GM19351 (cell line): Measurements from ENCODE around the gene ADAMTSL4.

Source experiments
- ATAC-seq: cut with Tn5 transposase; IDR thresholded peaks from one replicate; pipeline ENCODE4 v1.9.1; 2021; ENCODE audit warnings: mild to moderate bottlenecking, moderate library complexity; ENCODE audit not compliant: unreplicated experiment

Gene ADAMTSL4

DNA sequence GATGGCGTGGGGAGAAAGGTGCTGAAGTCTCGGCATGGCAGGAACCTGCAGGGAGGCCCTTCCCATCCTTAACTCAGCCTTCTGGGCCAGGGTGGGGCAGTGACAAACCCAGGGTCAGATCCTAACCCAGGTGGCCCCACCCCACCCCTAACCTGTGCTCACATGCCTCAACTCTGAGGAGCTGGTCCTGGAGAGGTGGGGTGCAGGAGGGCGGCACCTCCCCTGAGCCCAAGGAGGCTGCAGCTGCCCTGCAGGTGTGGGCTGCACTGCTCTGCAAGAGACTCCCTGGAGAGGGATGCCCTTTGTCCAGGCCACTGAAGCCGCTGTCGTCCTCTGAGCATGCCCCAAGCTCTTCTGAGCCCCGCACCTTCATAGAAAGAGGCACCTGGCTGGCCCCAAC lies 15.2 kb upstream of the ADAMTSL4 start:
- ATAC-seq: no peak

GRCh38 chr1:150535511-150536287 lies 13.5 kb upstream of the ADAMTSL4 start:
- ATAC-seq: no peak

DNA sequence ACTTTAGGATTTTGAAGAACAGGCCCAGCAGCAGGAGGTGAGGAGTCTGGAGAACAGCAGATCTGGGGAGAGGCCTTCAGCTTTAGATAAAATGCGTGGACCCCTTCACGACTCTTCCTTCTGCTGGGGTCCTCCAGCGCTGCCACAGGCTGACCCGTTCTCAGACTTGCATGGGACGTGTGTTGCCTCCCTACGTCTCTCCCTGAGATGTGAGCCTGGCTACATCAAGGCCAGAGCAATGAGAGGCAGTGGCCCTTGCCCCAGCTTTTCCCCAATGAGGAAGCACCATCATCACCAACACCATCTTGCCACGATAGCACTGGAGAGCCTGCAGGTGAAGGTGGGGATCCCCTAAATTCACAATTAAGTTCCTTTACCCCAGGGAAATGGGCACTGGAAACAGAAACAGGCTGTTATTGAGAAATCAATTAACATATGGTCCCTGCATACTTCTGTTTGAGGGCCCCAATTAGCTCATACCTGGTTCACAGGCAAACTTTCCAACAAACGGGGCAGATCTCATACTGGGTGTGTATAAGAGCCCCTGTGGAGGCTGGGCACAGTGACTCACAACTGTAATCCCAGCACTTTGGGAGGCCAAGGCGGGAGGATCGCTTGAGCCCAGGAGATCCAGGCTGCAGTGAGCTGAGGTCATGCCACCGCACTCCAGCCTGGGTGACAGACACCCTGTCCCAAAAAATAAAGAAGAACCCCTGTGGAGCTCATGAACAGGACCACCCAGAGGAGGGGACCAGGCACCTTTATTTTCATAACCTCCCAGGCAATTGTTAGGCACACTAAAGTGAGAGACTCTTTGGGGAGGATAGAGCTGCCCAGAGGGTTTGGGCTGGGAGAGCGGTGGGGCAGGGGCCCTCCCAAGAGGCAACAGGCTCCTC lies 12.1 kb upstream of the ADAMTSL4 start:
- ATAC-seq: no peak

DNA sequence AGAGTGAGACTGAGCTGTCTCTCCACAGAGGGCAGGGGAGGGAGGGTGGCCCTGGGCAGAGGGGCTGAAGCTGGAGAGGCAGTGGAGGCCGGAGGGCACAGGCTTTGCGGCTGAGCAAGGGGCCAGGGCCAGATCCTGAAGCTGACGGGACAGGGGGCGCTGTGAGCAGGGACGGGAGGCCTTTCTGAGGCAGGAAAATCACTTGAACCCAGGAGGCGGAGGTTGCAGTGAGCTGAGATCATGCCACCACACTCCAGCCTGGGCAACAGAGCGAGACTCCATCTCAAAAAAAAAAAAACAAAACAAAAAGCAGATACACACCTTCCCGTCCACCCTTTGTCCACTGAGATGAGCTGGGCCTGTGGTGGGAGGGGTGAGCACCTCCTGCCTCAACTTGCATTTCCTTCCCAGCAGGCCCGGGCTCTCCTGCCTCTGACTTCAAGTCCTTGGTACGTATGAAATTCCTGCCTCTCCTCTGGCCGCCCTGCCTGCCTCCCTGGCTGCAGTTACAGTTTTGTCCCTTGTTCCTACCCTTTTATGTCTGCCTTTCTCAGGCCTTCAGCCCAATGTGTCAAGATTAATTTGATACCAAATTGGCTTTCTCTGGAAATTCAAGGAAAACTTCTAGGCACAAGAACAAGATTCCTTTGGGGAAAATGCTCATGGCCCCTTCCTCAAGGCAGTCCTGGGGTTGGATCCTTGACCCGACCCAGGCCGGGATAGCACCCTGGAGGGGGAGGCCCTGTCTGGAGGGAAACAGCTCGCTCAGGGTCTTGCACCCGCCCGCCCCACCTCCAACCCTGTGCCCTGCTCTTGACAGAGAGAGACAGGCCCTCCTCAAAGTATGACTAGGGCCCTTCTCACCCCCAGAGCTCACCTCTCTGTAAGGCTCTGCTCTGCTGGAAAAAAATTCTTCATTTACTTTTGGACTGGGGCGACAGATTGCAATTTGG lies 11.2 kb upstream of the ADAMTSL4 start:
- no peak for ATAC-seq

DNA sequence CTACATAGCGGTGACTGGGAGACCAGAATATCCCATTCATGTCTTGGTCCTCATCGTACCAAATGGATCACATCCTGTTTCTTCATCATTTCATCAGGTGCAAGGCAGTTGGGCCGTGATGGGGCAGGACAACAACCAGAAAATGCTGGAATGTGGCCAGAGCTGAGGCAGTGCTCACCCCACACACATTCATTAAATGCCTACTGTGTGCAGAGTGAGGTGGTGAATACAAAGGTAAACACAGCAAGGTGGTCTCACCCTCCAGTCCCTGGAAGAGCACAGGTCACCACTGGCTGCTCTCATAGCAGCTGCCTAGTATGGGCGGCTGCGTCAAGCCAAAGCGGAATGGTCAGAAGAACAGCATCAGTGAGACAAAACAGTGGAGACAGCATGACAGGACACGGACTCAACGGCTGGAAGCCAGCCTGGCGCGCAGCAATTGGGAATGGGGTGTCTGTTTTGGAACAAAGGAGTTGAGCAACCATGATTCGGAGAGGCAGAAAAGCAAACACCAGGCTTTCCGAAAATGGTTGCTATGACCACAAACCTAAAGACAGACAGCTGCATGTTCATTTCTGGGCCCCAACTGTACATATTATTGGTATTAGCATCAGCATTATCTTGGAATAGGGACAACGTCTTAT lies 5.6 kb upstream of the ADAMTSL4 start:
- no peak for ATAC-seq

DNA sequence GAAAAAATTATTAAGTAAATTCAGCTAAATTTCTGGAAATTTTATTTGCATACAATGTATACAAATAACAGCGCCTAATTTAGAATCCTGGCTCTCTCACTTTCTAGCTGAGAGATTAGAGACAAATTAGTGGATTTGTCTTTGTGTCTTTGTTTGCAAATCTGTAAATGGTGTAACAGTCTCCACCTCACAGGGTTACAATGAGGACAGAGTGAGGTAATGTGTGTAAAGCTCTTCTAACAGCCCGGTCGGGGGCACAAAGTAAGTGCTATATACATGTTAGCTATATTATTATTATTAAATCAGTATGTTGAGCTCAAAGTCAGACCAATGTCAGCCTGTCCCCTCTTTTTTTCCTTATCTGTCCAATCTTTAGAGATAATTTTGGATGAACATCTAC lies 5.0 kb upstream of the ADAMTSL4 start:
- no peak for ATAC-seq

- ATAC-seq: no peak
Measured at GRCh38 chr1:150545486-150546032, 3.6 kb upstream of the ADAMTSL4 start.

DNA sequence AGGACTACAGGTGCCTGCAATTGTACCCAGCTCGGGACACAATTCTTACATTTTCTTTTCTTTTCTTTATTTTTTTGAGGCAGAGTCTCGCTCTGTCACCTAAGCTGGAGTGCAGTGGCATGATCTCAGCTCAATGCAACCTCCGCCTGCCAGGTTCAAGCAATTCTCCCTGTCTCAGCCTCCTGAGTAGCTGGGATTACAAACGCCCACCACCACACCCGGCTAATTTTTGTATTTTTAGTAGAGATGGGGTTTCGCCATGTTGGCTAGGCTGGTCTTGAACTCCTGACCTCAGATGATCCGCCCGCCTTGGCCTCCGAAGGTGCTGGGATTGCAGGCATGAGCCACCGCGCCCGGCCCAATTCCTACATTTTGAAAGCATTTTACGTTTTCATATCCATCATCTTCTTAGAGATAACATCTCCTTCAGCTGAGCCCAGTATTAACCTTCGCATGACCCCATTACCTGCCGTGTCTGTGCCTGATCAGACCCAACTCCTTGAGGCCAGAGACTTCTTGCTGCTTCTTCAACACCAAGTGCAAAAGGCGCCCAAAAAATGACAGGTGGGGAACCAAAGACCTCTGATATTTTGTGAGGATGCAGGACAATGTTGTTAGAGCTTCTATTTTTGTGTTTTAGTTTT lies 2.8 kb upstream of the ADAMTSL4 start:
- no peak for ATAC-seq

GRCh38 chr1:150548324-150548631 lies 930 bp upstream of the ADAMTSL4 start:
- ATAC-seq: no peak

GRCh38 chr1:150549496-150550221 lies 451 bp downstream of the ADAMTSL4 start:
- ATAC-seq: no peak

GRCh38 chr1:150550222-150551050 lies 1.2 kb downstream of the ADAMTSL4 start:
- no peak for ATAC-seq

GRCh38 chr1:150551051-150551783 lies 2.0 kb downstream of the ADAMTSL4 start:
- ATAC-seq: no peak

DNA sequence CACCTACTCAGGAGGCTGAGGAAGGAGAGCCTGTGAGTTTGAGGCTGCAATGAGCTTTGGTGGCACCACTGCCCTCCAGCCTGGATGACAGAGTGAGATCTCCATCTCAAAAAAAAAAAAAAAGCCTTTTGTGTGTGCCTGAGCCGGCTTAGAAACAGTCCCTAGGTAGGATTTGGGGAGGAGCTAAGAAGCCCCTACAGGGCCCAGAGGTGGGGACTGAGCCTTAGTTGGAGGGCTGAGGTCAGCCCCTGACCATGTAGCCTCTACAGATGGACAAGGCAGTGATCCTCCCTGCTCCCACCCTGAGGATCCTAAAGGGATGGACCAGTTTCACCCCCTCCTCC lies 2.5 kb downstream of the ADAMTSL4 start:
- no peak for ATAC-seq

DNA sequence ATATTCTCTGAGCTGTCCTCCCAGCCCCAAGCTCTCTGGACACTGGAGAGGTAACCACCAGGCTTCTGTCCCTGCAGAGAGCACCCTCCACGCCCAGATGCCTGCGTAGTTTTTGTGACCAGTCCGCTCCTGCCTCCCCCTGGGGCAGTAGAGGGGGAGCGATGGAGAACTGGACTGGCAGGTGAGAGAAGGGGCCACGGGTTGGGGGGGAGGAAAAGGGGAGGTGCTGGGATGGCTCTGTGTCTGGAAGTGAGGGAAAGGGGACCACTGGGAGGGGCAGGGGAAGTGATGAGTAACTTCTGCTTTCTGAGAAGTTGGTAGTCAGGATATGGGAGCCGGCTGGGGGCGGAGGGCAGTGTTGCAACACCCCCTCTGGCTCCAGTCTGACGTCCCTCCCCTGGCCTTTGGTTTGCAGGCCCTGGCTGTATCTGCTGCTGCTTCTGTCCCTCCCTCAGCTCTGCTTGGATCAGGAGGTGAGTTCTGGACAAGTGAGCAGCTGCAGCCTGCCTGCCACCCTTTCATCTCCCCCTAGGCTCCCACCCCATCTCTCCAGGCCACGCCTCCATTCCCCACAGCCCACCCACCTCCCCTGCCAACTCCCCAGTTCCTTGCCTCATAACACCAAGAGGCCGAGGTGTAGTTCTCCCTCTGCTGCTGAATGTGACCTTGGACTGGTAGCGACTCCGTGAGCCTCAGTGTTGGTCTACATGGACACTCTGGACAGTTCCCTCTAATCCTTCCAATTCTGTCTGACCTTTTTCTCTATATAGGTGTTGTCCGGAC lies 3.1 kb downstream of the ADAMTSL4 start:
- no peak for ATAC-seq

DNA sequence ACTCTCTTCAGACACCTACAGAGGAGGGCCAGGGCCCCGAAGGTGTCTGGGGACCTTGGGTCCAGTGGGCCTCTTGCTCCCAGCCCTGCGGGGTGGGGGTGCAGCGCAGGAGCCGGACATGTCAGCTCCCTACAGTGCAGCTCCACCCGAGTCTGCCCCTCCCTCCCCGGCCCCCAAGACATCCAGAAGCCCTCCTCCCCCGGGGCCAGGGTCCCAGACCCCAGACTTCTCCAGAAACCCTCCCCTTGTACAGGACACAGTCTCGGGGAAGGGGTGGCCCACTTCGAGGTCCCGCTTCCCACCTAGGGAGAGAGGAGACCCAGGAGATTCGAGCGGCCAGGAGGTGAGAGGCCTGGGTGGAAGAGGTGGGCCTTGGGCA lies 3.7 kb downstream of the ADAMTSL4 start:
- no peak for ATAC-seq

- no peak for ATAC-seq
Measured at GRCh38 chr1:150553392-150554085, 4.3 kb downstream of the ADAMTSL4 start.

DNA sequence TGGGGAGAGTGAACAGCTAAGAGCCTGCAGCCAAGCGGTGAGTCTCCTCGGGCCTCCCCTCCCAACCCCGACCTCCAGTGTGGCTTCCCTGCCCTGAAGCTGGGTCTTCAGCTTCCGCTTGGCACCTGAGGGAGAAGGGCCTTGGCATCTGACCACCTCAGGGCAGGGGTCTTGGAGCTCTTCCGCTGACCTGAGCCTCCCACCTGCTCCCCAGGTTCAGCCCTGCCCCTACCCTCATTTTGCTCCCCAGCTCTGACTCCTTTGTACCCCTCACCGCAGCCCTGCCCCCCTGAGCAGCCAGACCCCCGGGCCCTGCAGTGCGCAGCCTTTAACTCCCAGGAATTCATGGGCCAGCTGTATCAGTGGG lies 4.9 kb downstream of the ADAMTSL4 start:
- no peak for ATAC-seq
